ENCODE measurements around the gene SCD.
"Not testable (repeated sequence)": the region's sequence is repeated elsewhere in the genome, so short reads cannot be mapped to it uniquely, and the experiment has no call there.

Gene SCD

DNA sequence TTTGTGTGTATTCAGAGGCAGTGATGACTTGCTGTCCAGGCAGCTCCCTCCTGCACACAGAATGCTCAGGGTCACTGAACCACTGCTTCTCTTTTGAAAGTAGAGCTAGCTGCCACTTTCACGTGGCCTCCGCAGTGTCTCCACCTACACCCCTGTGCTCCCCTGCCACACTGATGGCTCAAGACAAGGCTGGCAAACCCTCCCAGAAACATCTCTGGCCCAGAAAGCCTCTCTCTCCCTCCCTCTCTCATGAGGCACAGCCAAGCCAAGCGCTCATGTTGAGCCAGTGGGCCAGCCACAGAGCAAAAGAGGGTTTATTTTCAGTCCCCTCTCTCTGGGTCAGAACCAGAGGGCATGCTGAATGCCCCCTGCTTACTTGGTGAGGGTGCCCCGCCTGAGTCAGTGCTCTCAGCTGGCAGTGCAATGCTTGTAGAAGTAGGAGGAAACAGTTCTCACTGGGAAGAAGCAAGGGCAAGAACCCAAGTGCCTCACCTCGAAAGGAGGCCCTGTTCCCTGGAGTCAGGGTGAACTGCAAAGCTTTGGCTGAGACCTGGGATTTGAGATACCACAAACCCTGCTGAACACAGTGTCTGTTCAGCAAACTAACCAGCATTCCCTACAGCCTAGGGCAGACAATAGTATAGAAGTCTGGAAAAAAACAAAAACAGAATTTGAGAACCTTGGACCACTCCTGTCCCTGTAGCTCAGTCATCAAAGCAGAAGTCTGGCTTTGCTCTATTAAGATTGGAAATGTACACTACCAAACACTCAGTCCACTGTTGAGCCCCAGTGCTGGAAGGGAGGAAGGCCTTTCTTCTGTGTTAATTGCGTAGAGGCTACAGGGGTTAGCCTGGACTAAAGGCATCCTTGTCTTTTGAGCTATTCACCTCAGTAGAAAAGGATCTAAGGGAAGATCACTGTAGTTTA lies 15.8 kb downstream of the SCD start:
- no peak for DNase-seq (ENCODE audit: low read depth in 2 of 2)

DNA sequence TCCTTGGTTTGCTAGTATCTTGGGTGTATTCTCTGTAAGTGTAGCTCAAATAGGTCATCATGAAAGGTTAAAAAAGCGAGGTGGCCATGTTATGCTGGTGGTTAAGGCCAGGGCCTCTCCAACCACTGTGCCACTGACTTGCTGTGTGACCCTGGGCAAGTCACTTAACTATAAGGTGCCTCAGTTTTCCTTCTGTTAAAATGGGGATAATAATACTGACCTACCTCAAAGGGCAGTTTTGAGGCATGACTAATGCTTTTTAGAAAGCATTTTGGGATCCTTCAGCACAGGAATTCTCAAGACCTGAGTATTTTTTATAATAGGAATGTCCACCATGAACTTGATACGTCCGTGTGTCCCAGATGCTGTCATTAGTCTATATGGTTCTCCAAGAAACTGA lies 17.1 kb downstream of the SCD start:
- no peak for DNase-seq (ENCODE audit: low read depth in 2 of 2)

DNA sequence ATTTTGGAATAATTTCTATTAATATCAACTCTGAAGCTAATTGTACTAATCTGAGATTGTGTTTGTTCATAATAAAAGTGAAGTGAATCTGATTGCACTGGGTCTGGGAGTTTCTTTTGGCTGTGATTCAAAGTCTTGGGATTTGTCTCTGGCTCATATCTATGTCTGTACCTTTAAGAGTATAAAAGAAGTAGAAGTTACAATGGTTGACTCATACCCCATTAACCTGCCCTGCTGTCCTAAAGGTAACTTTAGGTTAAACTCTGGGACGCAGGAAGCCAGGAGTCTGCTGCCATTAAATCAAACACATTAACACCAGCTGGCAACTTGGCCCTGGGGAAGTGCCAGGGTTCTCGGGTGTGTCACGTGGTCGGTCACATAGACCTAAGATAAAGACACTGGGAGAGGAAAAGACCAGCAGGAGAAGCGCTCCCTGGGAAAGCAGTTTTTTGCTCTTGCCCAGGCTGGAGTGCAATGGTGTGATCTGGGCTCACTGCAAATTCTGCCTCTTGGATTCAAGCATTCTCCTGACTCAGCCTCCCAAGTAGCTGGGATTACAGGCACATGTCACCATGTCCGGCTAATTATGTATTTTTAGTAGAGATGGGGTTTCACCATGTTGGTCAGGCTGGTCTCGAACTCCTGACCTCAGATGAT lies 17.8 kb downstream of the SCD start:
- DNase-seq (ENCODE audit: low read depth in 2 of 2) = no peak

DNA sequence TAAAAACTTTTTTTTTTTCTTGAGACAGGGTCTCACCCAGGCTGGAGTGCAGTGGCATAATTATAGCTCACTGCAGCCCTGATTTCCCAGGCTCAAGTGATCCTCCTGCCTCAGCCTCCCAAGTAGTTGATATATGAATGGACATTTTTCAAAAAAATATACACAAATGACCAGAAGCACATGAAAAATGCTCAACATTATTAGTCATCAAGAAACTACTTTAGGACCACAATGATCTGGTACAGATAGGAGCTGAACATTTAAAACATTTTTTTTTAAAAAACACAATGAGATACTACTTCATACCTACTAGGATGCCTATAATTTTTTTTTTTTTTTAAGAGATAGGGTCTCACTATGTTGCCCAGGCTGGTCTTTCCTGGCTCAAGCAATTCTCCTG lies 21.7 kb downstream of the SCD start:
- DNase-seq (ENCODE audit: low read depth in 2 of 2) = no peak

DNA sequence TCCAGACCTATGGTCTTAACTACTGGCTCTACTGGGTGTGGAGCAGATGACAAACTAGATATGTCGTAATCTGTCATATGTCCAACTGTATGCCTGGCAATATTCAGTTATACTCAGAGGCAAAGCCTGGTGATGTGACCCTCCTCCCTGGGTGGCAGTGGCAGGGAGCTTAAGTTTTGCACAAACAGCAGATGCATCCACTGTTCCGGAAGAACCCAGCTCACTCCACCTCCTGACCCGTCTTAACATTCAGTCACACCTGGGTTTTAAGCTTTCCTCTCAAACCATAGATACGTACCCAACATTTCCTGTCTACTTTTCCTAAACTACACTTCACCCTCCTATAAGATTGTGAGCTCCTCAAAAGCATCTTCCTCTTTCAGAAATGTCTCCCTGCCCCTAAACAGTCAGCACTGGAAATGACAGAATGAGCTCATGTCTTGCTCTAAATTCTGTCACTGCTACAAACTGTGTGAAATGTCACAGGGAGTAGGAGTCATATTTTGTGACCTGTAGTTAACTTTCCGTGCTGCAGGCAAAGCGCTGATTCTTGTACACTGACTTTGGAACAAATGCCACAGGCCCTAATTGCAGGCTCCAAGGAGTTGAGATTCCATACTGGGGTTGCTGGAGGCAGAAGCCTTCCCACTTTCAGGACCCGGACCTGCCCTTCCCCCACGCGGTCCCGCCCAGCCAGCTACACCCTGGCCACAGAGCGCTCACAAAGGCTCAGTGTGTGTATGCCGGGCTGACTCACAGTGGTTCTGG lies 23.9 kb downstream of the SCD start:
- DNase-seq (ENCODE audit: low read depth in 2 of 2) = peak; percentile 25 to 51

DNA sequence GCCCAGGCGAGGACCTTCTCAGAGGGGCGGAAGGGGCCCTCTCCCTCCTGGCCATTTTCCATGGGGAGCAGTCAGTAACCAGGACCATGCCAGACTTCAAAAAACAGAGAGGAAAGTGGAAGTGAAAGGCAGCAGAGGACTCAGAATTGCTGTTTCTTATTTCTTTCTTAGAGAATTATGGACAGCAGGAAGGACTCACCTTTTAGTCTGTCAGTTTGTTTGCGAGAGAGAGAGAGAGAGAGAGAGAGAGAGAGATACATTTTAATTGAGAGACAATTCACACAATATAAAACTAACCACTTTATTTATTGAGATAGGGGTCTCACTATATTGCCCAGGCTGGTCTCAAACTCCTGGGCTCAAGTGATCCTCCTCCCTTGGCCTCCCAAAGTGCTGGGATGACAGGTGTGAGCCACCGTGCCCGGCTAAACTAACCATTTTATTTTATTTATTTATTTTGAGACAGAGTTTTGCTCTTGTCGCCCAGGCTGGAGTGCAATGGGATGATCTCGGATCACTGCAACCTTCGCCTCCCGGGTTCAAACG lies 24.5 kb downstream of the SCD start:
- no peak for DNase-seq (ENCODE audit: low read depth in 2 of 2)

DNA sequence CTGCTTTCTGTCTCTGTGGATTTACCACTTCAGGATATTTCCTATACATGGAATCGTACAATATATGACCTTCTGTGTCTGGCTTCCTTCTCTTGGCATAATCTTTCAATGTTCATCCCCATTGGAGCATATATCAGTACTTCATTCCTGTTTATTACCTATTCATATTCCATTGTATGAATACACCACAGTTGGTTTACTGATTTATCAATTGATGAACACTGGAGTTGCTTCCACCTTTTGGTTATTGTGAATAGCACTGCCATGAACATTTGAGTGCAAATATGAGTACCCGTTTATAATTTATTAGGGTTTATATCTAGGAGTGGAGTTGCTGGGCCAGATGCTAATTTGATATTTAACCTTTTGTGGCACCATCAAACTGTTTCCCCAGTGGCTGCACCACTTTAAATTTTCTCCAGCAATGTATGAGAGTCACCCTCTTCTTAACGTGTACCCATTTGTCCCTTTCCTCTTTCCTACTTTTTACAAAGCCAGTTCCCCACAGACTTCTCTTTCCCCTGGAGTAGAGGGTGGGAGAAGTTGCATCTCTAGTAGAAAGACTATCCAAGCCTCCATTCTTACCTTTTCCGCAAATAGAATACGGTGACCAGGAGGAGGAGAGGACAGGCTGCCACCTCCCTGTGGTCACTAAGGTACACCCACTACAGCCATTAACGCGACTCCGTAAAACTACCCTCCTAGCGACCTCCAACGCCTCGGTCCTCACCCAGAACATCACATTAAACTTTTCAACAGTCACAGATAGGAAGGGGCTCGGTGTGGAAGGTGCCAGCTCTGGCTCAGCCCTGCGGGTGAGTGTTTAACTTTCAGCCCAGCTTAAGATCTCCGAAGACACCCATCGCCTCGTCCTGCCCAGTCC lies 25.6 kb downstream of the SCD start:
- no peak for DNase-seq (ENCODE audit: low read depth in 2 of 2)

DNA sequence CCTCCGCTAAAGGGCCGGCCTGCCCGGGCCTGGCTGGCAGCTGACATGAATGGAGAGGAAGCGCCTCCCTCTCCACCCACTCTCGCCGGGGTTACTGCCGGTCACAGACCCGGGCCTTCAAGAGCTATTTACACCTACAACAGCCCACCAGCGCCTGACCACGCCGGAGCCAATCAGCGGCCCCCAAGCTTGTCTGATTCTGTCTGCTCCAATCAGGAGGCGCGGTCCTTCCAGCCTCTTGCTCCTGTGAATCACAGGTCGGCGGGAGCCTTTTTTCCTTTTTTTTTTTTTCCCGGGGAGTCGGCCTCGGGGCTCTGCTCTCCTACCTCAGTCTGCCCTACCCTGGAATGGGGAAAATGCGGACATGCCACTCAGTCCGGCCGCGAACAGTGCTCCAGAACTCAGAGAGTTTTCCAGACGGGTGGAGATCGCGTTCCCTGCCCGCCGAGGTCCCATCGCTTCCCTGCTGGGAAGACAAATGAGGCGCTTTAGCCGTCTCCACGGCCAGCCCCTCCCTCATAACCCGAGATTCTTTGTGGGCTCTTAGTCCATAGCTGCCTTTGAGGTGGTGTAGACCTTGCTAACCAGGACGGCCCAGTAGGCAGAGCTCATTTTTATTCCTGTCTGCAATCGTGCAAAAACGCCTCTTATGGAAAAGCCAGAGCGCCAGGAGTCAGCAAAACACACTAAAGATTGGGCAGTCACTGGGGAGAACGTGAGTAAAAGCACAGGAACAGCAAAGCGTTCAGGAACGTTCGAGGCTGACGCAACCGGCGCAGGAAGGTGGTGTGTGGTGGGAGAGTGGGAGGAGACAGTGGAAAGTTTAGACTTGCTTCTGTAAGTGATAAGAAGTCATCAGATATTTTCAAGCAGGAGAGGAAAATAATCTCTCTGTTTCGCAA lies 26.5 kb downstream of the SCD start:
- DNase-seq (ENCODE audit: low read depth in 2 of 2) = peak; percentile 75 to 92

DNA sequence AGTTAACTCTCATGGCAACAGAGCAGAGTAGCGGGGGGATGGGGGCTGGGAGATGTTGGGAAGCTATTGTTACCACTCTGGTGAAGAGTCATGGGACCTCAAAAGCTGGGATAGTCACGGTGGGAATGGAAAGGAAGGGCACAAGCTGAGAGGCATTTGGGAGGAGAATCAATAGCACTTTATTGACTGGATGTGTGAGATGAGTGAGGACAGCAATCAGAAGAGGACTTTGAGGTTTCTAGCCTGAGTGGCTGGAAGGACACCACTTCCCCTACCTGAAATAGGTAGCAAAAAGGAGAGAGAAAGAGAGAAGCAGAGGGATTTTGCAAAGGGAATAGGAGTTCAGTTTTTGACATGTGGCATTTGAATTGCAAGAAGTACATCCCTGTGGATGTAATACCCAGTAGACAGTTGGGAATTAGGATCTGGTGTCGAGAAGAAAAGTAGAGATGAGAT lies 27.2 kb downstream of the SCD start:
- DNase-seq (ENCODE audit: low read depth in 2 of 2) = no peak

DNA sequence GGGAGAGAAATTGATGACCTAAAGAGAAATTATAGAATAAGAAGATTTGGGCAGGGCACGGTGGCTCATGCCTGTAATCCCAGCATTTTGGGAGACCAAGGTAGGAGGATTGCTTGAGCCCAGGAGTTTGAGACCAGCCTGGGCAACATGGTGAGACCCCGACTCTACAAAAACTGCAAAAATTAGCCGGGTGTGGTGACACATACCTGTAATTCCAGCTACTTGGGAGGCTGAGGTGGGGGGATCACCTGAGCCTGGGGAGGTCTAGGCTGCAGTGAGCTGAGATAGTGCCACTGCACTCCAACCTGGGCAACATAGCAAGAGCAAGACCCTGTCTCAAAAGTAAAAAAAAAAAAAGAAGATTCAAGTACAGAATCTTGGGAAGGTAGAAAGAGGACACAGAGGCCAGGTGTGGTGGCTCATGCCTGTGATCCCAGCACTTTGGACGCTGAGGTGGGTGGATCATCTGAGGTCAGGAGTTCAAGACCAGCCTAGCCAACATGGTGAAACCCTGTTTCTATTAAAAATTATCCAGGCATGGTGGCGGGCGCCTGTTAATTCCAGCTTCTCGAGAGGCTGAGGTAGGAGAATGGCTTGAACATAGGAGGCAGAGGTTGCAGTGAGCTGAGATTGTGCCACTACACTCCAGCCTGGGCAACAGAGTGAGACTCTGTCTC lies 27.8 kb downstream of the SCD start:
- DNase-seq (ENCODE audit: low read depth in 2 of 2) = not testable (repeated sequence)

DNA sequence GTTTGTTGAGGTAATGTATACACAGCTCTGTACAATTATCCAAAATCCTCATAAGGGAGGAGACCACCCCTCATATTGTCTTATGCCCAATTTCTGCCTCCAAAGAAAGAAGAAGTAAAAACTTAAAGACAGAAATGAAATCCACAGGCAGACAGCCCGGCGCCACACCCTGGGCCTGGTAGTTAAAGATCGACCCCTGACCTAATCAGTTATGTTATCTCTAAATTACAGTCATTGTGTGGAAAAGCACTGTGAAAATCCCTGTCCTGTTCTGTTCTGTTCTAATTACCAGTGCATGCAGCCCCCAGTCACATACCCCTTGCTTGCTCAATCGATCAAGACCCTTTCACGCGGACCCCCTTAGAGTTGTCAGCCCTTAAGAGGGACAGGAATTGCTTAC lies 29.6 kb downstream of the SCD start:
- not testable (repeated sequence) for DNase-seq (ENCODE audit: low read depth in 2 of 2)

DNA sequence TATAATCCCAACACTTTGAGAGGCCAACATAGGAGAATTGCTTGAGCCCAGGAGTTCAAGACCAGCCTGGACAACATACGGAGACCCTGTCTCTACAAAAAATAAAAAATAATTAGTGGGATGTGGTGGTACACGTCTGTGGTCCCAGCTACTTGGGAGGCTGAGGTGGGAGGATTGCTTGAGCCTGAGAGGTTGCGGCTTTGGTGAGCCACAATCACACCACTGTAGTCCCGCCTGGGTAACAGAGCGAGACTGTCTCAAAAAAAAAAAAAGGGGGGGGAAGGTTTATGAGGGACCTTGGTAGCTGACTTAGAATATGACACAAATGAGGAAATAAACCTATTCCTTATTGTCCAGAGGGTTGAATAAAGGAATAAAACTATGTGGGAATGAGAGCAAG lies 30.8 kb downstream of the SCD start:
- no peak for DNase-seq (ENCODE audit: low read depth in 2 of 2)

DNA sequence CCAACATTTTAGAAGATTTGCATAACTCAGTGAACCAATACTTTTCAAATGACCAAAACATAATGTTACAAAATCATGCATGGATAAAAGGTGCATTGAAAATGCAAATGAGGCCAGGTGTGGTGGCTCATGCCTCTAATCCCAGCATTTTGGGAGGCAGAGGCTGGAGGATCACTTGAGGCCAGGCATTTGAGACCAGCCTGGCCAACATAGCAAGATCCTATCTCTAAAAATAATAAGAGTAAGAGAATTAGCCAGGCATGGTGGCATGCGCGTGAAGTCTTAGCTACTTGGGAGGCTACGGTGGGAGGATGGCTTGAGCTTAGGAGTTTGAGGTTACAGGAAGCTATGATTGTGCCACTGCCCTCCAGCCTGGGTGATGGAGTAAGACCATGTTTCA lies 33.4 kb downstream of the SCD start:
- no peak for DNase-seq (ENCODE audit: low read depth in 2 of 2)

DNA sequence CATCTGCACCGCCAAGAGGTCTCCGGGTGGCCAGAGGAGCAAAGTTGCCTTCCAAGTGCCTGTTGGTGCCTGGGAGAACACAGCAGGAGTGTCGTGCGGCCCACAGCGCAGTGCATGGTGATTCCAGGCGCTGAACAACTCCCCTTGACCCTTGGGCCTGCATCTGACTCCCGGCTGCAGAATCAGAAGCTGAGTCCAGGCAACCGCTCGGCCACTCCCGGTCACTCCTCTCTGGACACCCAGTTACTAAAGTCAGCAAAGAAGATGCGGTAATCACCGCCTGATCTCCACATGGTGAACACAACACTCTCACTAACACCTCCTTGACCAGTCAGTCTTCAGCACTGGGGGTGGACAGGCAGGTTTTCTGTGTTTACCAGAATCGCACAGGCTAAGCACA lies 35.5 kb downstream of the SCD start:
- DNase-seq (ENCODE audit: low read depth in 2 of 2) = no peak

DNA sequence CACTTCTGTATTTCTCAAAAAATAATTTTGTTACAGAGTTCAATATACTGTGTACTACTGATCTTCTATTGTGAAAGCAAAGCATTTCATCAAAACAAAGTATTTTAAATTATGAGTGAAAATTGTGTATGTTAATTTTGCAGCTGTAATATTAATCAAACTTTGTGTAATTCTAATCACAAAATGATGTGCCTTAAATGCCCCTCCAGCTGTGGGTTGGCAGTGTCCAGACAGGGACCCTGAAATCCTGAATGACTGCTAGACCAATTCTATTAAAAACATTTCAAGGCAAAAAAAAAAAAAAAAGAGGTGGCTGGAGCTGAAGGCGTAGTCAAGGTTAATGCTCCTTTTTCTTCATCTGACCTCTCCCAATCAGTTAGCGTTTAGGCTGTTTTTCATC lies 36.2 kb downstream of the SCD start:
- no peak for DNase-seq (ENCODE audit: low read depth in 2 of 2)

DNA sequence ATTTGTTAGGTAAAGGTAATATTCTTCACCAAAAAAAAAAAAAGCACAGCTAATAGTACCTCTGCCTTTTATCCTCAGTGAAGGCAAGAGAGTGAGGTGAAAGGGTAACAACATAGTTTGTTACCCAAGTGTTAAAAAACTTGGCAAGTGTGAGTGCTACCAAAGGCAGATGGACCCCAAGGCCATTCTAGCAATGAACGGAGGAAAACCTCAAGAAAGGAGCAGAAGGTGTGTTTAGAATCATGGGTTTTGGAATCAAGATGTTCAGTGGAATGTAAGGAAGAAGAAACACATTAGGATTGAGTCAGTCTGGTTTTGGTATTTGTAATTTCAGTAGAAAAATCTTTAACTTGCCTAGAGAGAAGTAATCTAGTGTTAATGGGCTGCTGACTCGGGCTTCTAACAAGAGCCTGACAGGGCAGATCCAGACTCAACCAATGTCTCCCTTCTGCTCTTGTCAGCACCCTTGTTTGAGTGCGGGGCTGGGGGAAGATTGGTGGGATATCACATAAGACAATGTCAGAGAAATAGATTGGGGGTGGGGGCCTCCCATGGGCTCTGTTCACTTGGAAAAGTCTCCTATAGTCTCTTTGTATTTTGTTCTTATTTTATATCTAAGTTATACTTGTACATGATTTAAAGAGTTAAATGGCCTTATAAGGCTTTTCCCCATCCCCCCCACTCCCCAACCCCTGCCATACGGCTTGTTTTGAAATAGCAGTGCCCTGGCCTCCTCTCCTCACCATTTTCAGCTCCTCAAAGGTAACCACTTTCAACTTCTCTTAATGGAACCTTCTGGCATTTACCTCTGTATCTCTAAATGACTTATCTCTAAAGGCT lies 44.4 kb downstream of the SCD start:
- DNase-seq (ENCODE audit: low read depth in 2 of 2) = no peak

DNA sequence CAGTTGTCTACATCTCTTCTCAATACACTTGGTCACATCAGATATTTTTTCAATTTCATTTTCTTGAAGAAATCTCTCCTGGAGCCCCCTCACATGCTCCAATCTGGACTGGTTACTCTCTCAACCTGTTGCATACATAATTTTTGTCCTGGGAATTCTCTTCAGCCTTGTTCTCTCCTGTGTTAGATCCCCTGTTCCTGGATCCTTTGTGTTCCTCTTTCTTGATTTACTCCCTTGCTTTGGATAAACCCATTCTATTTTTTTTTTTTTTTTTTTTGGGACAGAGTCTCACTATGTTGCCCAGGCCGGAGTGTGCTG lies 45.6 kb downstream of the SCD start:
- DNase-seq (ENCODE audit: low read depth in 2 of 2) = no peak

DNA sequence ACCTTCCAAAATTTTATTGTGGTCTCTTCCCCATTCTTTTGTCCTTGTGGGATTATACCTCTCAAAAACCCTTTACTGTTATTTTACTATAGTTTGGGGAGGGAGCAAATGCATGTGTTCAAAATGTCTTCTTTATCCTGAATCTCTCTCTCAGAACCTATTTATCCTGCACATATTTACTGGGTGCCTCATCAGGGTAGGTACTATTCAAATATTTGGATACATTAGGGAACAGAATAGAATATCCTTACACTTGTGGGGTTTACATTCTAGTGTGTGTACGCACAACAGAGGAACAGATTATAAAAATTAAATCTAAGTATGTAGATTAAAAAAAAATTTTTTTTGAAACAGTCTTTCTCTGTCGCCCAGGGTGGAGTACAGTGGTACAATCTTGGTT lies 48.6 kb downstream of the SCD start:
- DNase-seq (ENCODE audit: low read depth in 2 of 2) = no peak

DNA sequence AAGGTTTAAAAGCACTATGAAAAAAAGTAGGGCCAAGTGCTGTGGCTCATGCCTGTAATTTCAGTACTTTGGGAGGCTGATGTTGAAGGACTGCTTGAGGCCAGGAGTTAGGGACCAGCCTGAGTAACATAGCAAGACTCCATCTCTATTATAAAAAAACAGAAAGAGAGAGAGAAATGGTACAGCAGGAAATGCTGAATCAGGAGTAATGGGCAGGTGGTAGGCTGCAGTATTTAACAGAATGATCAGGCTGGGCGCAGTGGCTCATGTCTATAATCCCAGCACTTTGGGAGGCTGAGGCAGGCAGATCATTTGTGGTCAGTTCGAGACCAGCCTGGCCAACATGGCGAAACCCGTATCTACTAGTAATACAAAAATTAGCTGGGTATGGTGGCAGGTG lies 49.6 kb downstream of the SCD start:
- DNase-seq (ENCODE audit: low read depth in 2 of 2) = no peak
